Fibroblast of the aortic adventitia (primary cell): ENCODE data around the gene NDC80. TPM values are rescaled to one million over a fixed set of nuclear protein-coding genes. Genes with fewer than 3 reads are reported as not detected.
A peak's percentile ranks its signal among the peaks of the same experiment; 100 is the strongest.
"Not testable (repeated sequence)": the region's sequence is repeated elsewhere in the genome, so short reads cannot be mapped to it uniquely, and the experiment has no call there.

Source experiments
- DNase-seq: peaks from one replicate; pipeline ENCODE4 v3.0.0-alpha.2; 2010; ENCODE audit warnings: low read depth
- H3K4me3 ChIP-seq: 2 replicates; pipeline ENCODE4 v1.5.1; 2011; ENCODE audit warnings: low read depth, mild to moderate bottlenecking, control low read depth, low read length, moderate library complexity
- total RNA-seq: library from RNA; depleted of rRNA; stranded (reverse); fragments of >200 nt; gene quantifications from 2 replicates; pipeline ENCODE4 v1.2.3, GENCODE V29; 2012; ENCODE audit warnings: low replicate concordance
- TF ChIP-seq, protein P1 (sequence below): IDR thresholded peaks from 2 replicates; pipeline ENCODE4 v1.5.1; 2011; ENCODE audit warnings: mild to moderate bottlenecking, low read length, control low read depth, inconsistent platforms; ENCODE audit not compliant: insufficient read depth

Gene NDC80
- total RNA-seq = 5.0 and 43.5 TPM in 2 replicates

GRCh38 chr18:2571200-2572170, at the start of gene NDC80, which contains the start of gene METTL4:
Gene NDC80, plus strand, starts transcription at chr18:2571557. Its CDS starts 1,429 bp downstream, at chr18:2572986.
Gene METTL4, minus strand, starts transcription at chr18:2571505. Its CDS starts 4,289 bp downstream, at chr18:2567216.
- peak; percentile 90 for DNase-seq

GRCh38 chr18:2522112-2522511, 49.2 kb upstream of the NDC80 start:
- H3K4me3 ChIP-seq = no peak overlapping the region
- DNase-seq = no peak
- TF ChIP-seq, protein P1, sequence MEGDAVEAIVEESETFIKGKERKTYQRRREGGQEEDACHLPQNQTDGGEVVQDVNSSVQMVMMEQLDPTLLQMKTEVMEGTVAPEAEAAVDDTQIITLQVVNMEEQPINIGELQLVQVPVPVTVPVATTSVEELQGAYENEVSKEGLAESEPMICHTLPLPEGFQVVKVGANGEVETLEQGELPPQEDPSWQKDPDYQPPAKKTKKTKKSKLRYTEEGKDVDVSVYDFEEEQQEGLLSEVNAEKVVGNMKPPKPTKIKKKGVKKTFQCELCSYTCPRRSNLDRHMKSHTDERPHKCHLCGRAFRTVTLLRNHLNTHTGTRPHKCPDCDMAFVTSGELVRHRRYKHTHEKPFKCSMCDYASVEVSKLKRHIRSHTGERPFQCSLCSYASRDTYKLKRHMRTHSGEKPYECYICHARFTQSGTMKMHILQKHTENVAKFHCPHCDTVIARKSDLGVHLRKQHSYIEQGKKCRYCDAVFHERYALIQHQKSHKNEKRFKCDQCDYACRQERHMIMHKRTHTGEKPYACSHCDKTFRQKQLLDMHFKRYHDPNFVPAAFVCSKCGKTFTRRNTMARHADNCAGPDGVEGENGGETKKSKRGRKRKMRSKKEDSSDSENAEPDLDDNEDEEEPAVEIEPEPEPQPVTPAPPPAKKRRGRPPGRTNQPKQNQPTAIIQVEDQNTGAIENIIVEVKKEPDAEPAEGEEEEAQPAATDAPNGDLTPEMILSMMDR = no peak

More at GRCh38 chr18:2571200-2572170, at the start of gene NDC80, which contains the start of gene METTL4:
- TF ChIP-seq, protein P1 = no peak
- H3K4me3 ChIP-seq = peak within 1 kb of the TSS; percentile 87

GRCh38 chr18:2524794-2525198, 46.6 kb upstream of the NDC80 start:
- DNase-seq, H3K4me3 ChIP-seq: not testable (repeated sequence)

- no peak overlapping the region for H3K4me3 ChIP-seq
- no peak for DNase-seq
- TF ChIP-seq, protein P1 = no peak
Observed at GRCh38 chr18:2526329-2526728, 45.0 kb upstream of the NDC80 start.

- no peak overlapping the region for H3K4me3 ChIP-seq
- no peak for DNase-seq
- TF ChIP-seq, protein P1 = no peak
Observed at GRCh38 chr18:2529154-2529553, 42.2 kb upstream of the NDC80 start.

GRCh38 chr18:2531751-2532150, 39.6 kb upstream of the NDC80 start:
- TF ChIP-seq, protein P1 = no peak
- no peak overlapping the region for H3K4me3 ChIP-seq
- DNase-seq = no peak

DNA sequence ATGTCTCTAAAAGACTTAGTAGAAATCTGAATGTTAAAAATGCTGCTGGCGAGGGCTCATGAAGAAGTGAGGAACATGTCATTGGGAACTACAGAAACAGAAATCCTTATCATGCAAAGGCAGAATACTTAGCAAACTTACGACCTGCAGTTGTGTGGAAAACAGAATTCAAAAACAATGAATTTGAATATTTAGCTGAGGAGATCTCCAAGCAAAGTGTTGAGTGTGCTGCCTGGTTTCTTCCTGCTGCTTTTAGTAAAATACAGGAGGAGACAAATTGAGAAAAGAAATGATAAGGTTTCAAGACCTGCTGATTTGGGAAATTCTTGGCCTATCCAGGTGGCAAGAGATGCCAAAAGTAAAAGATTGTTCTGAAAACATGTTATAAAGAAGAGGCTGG, 38.6 kb upstream of the NDC80 start:
- TF ChIP-seq, protein P1 = no peak
- H3K4me3 ChIP-seq = no peak overlapping the region
- no peak for DNase-seq
